Activated CD8-positive, alpha-beta T cell treated with anti-CD3 and anti-CD28 coated beads for 36 hours (primary cell): Measurements from ENCODE around the gene C1QTNF6. TPM values are rescaled to one million over a fixed set of nuclear protein-coding genes. Genes with fewer than 3 reads are reported as not detected.
A peak's percentile ranks its signal among the peaks of the same experiment; 100 is the strongest.

Experiments used
- ATAC-seq: fragments of 200-7000 bp; cut with Tn5 transposase; one replicate; pipeline ENCODE4 v1.10.0; 2021; ENCODE audit warnings: mild to moderate bottlenecking, moderate library complexity
- CTCF ChIA-PET: fragments of 350-600 bp; sonication (Branson Sonifier 250); formaldehyde crosslinking; loops from one replicate; lab custom pipeline; 2021; ENCODE audit warnings: antibody characterized with exemption; lab: Charles Lee
- POLR2A ChIA-PET: fragments of 350-600 bp; sonication (Branson Sonifier 250); formaldehyde crosslinking; loops from one replicate; lab custom pipeline; 2021; ENCODE audit warnings: antibody characterized with exemption; lab: Charles Lee
- DNase-seq: peaks from one replicate; pipeline ENCODE4 v3.0.0-alpha.2; 2020
- H3K27ac Mint-ChIP-seq: one replicate; pipeline ENCODE4 v1.8.0; 2021; ENCODE audit warnings: mild to moderate bottlenecking, mixed read lengths
- H3K27me3 Mint-ChIP-seq: one replicate; pipeline ENCODE4 v1.8.0; 2021; ENCODE audit warnings: mixed read lengths
- H3K36me3 Mint-ChIP-seq: one replicate; pipeline ENCODE4 v1.8.0; 2021; ENCODE audit warnings: low read depth, mixed read lengths
- H3K4me1 Mint-ChIP-seq: one replicate; pipeline ENCODE4 v1.8.0; 2021; ENCODE audit warnings: low read depth, mixed read lengths
- H3K4me3 Mint-ChIP-seq: one replicate; pipeline ENCODE4 v1.8.0; 2021; ENCODE audit warnings: mild to moderate bottlenecking, moderate library complexity, mixed read lengths
- H3K9me3 Mint-ChIP-seq: one replicate; pipeline ENCODE4 v1.8.0; 2021; ENCODE audit warnings: mixed read lengths
- CTCF ChIP-seq: fragments of 200-600 bp; IDR thresholded peaks from one replicate; pipeline ENCODE4 v1.8.0; 2022; ENCODE audit warnings: antibody characterized with exemption, mild to moderate bottlenecking
- intact Hi-C: fragments of 100-400 bp; cut with micrococcal nuclease; formaldehyde crosslinking; loops from one replicate; pipeline ENCODE4 v1.10.0; 2022
- total RNA-seq, 2 experiments: library from RNA; stranded (reverse); gene quantifications; one replicate each; pipeline ENCODE4 v1.2.3, GENCODE V29; 2021

Gene C1QTNF6
- total RNA-seq, 2 experiments from 2014 or later = 6.4 TPM

GRCh38 chr22:37225481-37225880, 37.4 kb upstream of the C1QTNF6 start:
- no peak for TF ChIP-seq CTCF
- H3K36me3 Mint-ChIP-seq = peaks cover 90% of the 10 kb centered on the region
- H3K4me1 Mint-ChIP-seq = peaks cover 85% of the 10 kb centered on the region
- ChIA-PET POLR2A (interaction anchor here (1.2 to 5.3 kb wide), 3 partner anchors 8 to 18 kb away, joined by 3 to 61 read pairs (median 7); partner anchors contain the start of gene RAC2), CTCF (interaction anchor here (1.2 to 3.3 kb wide), 5 partner anchors 9 to 35 kb away, joined by 5 to 25 read pairs (median 9); no protein-coding TSS in a partner anchor)
- ATAC-seq (no peak), DNase-seq (peak; percentile 55)
- intact Hi-C loops = no loop called here
- peaks cover 22% of the 10 kb centered on the region for H3K9me3 Mint-ChIP-seq
- H3K27ac Mint-ChIP-seq = peak overlapping the region; percentile 94
- H3K4me3 Mint-ChIP-seq = no peak overlapping the region
- no peaks in the 10 kb centered on the region for H3K27me3 Mint-ChIP-seq

GRCh38 chr22:37224757-37225420, 36.8 kb upstream of the C1QTNF6 start:
- ATAC-seq = no peak

GRCh38 chr22:37223965-37224551, 36.0 kb upstream of the C1QTNF6 start:
- Mint-ChIP-seq H3K36me3 (peaks cover 82% of the 10 kb centered on the region), H3K9me3 (peaks cover 22% of the 10 kb centered on the region), H3K4me1 (peaks cover 84% of the 10 kb centered on the region), H3K4me3 (peak overlapping the region; percentile 31), H3K27ac (peak overlapping the region; percentile 94), H3K27me3 (no peaks in the 10 kb centered on the region)
- TF ChIP-seq CTCF = no peak
- DNase-seq (peak; percentile 65), ATAC-seq (peak; percentile 35)
- CTCF ChIA-PET = interaction anchor here (0.6 to 3.3 kb wide), 5 partner anchors 15 to 60 kb away, joined by 3 to 25 read pairs (median 9); no protein-coding TSS in a partner anchor
- POLR2A ChIA-PET = interaction anchor here (0.6 to 5.3 kb wide), 5 partner anchors 8 to 80 kb away, joined by 3 to 61 read pairs (median 3); partner anchors contain the start of gene RAC2
- intact Hi-C loops = no loop called here

More at GRCh38 chr22:37224757-37225420, 36.8 kb upstream of the C1QTNF6 start:
- Mint-ChIP-seq H3K36me3 (peaks cover 87% of the 10 kb centered on the region), H3K27me3 (no peaks in the 10 kb centered on the region), H3K4me3 (no peak overlapping the region), H3K27ac (peak overlapping the region; percentile 94), H3K9me3 (peaks cover 22% of the 10 kb centered on the region), H3K4me1 (peaks cover 84% of the 10 kb centered on the region)
- intact Hi-C loops = no loop called here
- CTCF ChIA-PET = interaction anchor here (1.0 to 3.3 kb wide), 5 partner anchors 14 to 61 kb away, joined by 3 to 25 read pairs (median 9); no protein-coding TSS in a partner anchor
- DNase-seq = peak; percentile 37
- POLR2A ChIA-PET = interaction anchor here (1.2 to 5.3 kb wide), 3 partner anchors 8 to 19 kb away, joined by 3 to 61 read pairs (median 7); partner anchors contain the start of gene RAC2
- TF ChIP-seq CTCF = no peak

DNA sequence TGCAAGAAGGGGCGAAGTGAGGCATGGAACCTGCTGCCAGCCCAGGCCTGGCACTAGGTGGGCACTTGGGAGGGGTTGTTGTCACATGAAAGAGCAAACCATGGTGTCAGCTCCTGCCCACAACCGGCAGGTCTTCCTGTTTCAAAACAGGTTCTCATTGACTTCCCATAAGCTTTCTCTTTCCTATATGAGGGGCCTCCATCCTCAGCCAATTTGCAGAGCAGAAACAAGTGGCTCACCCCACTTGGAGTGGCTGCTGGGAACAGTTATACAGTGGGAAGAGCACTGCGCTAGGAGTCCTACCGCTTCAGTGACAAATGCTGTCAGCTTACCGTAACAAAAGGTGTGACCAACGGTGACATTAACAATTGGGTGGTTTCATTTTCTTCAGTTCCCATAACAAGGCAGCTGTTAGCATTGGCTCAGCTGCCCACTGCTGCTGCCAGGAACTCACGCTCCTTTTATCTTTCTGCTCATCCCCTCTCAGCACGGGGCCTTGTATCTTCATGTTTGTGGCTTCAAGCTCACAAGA, 34.5 kb upstream of the C1QTNF6 start:
- ATAC-seq (peak; percentile 18), DNase-seq (peak; percentile 74)
- no peaks in the 10 kb centered on the region for H3K27me3 Mint-ChIP-seq
- peaks cover 22% of the 10 kb centered on the region for H3K9me3 Mint-ChIP-seq
- peaks cover 70% of the 10 kb centered on the region for H3K36me3 Mint-ChIP-seq
- intact Hi-C loops = no loop called here
- peak overlapping the region; percentile 28 for H3K4me3 Mint-ChIP-seq
- H3K27ac Mint-ChIP-seq = peak overlapping the region; percentile 94
- no peak for TF ChIP-seq CTCF
- ChIA-PET POLR2A (interaction anchor here (0.8 to 5.3 kb wide), 10 partner anchors 10 to 143 kb away, joined by 3 to 61 read pairs (median 6); partner anchors contain the start of gene RAC2), CTCF (interaction anchor here (0.7 to 2.0 kb wide), 6 partner anchors 21 to 62 kb away, joined by 3 to 11 read pairs (median 4); partner anchors contain the start of gene RAC2)
- peaks cover 85% of the 10 kb centered on the region for H3K4me1 Mint-ChIP-seq
